NCI-H2081 (cell line): Measurements from ENCODE around the gene SERTAD3.
"Not testable (repeated sequence)": the region's sequence is repeated elsewhere in the genome, so short reads cannot be mapped to it uniquely, and the experiment has no call there.

ENCODE experiments used
- DNase-seq, 2 experiments: peaks; one replicate each; lab custom pipeline; 2025; lab: John Stamatoyannopoulos, UW

Gene SERTAD3

DNA sequence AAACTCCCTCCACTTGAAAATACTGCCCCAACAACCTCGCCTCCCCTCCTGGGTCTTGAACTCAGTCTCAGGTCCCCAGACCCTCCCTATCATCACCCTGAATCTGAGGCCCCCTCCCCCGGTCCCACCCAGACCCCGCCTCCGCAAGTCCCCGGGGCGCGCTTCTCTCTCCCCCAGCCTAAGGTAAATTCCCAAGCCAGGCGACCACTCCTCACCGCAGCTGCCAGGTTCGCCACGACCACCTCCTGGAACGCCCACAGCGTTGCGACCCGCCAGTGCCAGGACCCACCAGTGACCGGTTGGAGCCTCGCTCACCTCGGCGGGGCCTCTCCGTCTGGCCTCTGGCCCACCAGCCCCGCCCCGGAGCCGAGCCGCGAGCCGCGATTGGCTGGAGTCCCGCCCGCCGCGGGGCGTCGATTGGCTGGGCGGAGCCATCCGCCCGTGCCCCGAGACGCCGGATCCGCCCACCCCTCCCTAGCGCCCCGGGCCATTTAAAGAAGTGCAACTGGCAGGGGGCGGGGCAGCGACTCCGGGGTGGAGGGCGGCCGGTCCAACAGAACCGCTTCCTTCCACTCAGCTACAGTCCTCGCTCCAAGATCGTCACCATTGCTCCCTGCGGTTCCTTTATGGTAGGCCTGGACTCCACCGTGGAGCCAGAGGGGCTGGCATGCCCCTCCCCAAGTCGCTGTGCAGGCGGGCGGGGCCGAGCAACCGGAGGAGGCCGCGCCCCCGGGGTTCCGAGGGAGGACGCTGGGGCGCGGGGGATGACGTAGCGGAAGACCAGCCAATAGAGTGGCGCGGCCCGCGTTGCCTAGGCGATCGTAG, at the start of gene SERTAD3:
SERTAD3 (minus strand) TSS at position 336 of the 825 bp plus-strand sequence. CDS start 2,255 bp downstream, outside the sequence.
- DNase-seq: peak; percentile 94 to 95

- no peak for DNase-seq
Measured at GRCh38 chr19:40493778-40494177, 49.6 kb upstream of the SERTAD3 start.

GRCh38 chr19:40492274-40492673, 48.1 kb upstream of the SERTAD3 start:
- no peak for DNase-seq

DNA sequence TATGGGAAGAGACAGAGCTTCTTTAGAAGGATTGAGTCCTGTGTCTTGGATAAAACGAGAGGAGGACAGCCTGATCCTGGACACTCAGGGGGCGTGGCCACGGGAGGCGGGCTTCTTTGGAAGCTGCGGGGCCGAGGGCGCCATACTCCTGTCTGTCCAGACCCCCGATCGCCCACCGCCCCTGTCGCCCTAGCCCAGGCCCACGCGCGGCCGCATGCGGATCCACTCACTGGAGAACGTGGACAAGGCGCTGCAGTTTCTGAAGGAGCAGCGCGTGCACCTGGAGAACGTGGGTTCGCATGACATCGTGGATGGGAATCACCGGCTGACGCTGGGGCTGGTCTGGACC, 45.7 kb upstream of the SERTAD3 start:
- DNase-seq: no peak

- no peak for DNase-seq
Measured at GRCh38 chr19:40486017-40486416, 41.9 kb upstream of the SERTAD3 start.

- not testable (repeated sequence) for DNase-seq
Measured at GRCh38 chr19:40475878-40476644, 31.9 kb upstream of the SERTAD3 start.

DNA sequence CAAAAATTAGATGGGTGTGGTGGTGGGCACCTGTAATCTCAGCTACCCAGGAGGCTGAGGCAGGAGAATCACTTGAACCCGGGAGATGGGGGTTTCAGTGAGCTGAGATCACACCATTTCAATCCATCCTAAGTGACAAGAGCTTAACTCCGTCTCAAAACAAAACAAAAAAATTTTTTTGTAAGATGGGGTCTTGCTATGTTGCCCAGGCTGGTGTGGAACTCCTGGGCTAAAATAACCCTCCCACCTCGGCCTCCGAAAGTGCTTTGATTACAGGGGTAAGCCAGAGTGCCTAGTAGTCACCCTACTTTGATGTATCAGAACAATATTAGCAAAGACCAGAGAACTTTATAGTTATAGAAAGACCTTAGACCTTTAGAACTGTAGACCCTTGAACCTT, 30.6 kb upstream of the SERTAD3 start:
- no peak for DNase-seq

- DNase-seq: no peak
Measured at GRCh38 chr19:40472516-40472915, 28.4 kb upstream of the SERTAD3 start.

DNA sequence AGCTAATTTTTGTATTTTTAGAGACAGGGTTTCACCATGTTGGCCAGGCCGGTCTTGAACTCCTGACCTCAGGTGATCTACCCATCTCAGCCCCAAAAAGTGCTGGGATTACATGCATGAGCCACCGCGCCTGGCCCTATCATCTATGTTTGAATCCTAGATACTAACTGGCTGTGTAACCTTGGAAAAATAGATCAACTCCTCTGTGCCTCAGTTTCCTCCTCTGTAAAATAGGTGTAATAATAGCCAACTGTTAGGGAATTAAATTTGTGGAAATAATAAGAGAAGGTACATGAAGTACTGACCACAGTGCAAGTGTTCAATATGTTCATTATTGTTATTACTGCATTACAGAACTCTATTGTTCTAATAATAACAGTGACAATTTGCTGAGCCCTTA, 27.0 kb upstream of the SERTAD3 start:
- DNase-seq: no peak

DNA sequence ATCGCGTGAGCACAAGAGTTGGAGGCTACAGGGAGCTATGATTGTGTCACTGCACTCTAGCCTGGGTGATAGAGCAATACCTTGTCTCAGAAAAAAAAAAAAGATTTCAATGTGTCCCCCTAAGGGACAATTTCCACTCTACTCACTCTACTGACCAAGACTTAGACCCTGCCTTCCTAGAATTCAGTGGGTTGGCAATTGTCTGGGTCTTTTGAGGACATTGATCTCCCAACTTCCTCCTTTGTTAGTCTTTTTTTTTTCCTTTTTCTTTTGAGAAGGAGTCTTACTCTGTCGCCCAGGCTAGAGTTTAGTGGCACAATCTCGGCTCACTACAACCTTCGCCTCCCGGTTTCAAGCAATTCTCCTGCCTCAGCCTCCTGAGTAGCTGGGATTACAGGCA, 24.9 kb upstream of the SERTAD3 start:
- DNase-seq: no peak

- no peak for DNase-seq
Measured at GRCh38 chr19:40466985-40467734, 23.0 kb upstream of the SERTAD3 start, which contains the start of gene SPTBN4. Gene SPTBN4 (plus strand): TSS chr19:40467001. CDS start chr19:40472622, 5,621 bp downstream.

- no peak for DNase-seq
Measured at GRCh38 chr19:40466219-40466984, 22.3 kb upstream of the SERTAD3 start.

GRCh38 chr19:40465557-40466218, 21.6 kb upstream of the SERTAD3 start, which contains the start of gene BLVRB:
Gene BLVRB (minus strand): TSS chr19:40465745. CDS start chr19:40465688, 57 bp downstream.
- DNase-seq: peak; percentile 96

DNA sequence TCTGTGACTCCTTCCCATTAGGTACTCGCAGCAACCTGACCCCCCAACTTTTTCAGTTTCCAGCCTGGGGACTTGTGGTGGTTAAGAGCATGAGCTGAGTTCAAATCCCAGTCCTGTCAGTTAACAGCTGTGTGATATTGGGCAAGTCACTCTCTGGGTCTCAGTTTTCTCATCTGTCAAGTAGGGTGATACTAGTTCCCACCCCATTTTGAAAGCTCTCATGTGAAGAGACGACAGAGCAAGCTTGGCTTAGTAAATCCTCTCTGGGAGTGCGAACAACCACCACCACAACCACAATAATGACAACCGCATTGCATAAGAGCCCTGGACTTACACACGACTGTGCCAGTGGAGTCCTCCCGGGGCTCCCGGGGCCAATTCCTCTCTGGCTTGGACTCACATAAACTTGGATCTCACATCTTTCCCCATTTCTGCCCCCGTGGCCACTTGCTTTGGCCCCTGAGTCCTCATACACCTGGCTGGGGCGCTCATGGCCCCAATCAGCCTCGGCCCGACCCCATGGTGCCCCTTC, 21.0 kb upstream of the SERTAD3 start:
- DNase-seq: no peak

GRCh38 chr19:40464059-40465024, 20.2 kb upstream of the SERTAD3 start:
- DNase-seq: peak; percentile 51 to 58

DNA sequence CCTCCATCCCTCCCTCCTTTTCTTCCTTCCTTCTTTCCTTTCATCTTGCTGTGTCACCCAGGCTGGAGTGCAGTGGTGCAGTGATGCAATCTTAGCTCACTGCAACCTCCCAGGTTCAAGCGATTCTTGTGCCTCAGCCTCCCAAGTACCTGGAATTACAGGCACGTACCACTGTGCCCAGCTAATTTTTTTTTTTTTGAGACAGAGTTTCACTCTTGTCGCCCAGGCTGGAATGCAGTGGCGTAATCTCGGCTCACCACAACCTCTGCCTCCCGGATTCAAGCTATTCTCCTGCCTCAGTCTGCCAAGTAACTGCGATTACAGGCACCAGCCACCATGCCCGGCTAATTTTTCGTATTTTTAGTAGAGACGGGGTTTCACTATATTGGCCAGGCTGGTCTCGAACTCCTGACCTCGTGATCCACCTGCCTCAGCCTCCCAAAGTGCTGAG, 19.5 kb upstream of the SERTAD3 start:
- DNase-seq: not testable (repeated sequence)

DNA sequence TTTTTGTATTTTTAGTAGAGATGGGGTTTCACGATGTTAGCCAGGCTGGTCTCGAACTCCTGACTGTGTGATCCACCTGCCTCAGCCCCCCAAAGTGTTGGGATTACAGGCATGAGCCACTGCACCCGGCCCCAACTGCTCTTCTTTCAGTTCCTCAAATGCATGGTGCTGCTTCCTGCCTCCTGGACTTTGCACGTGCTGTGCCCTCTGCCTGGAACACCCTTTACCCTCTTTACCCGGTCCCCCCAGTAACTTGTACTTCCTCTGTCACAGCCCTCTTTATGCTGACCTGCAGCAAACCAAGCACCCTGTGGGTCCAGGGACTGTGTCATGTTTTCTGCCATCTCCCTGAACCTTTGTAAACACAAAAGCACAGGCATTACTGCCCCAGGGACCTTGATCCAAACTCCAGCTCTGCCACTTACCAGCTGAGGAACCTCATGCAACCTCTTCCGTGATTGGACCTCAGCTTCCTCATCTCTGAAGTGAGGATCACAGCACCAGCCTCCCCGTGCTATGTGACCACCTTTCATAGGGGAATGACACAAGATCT, 17.6 kb upstream of the SERTAD3 start:
- DNase-seq: no peak

DNA sequence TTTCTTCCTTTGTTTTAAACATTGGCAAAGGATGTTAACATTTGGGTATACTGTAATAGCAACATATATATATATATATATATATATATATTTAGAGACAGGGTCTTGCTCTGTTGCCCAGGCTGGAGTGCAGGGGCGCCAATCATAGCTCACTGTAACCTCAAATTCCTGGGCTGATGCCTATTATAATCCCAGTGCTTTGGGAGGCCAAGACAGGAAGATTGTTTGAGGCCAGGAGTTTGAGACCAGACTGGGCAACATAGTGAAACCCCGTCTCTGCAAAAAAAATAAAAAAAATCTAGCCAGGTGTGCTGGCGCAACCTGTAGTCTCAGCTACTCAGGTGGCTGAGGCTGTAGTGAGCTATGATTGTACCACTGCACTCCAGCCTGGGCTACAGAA, 16.1 kb upstream of the SERTAD3 start:
- DNase-seq: no peak

GRCh38 chr19:40458597-40458974, 14.5 kb upstream of the SERTAD3 start:
- DNase-seq: no peak
